Measurements from ENCODE around the gene COL5A1.

DNA sequence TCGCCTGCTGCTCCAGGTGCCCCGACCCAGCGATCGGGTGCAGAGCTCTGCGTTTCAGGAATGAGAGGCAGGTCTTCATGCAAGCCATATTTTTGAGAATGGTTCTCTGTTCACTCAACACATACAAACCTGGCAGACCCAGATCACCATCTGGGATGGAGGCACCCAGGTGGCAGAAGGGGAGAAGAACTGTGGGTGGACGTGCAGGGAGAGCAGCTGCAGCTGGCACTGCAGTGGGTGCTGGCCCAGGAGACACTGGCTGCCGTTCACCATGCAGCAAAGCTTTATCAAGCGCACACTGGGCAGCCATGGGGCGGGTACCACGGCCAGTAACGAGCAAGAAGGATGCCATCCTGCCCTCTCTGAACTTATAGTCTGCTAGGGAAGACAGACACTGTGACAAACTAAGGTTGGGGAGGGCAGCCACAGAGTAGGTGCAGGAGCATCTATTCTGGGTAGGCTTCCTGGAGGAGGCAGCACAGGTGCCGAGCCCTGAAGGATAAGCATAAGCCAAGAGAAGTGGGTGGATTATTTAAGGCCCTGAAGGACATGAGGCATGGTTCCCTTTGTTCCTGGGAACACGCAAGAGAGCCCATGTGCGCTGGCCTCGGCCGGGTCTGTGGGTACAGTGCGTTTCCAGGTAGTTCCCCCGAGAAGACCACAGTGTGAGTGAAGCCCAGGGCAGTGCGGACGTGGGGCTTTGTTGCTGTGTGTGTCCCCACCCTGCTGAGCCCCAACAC, 192.8 kb downstream of the COL5A1 start:
- TF ChIP-seq, protein P1, sequence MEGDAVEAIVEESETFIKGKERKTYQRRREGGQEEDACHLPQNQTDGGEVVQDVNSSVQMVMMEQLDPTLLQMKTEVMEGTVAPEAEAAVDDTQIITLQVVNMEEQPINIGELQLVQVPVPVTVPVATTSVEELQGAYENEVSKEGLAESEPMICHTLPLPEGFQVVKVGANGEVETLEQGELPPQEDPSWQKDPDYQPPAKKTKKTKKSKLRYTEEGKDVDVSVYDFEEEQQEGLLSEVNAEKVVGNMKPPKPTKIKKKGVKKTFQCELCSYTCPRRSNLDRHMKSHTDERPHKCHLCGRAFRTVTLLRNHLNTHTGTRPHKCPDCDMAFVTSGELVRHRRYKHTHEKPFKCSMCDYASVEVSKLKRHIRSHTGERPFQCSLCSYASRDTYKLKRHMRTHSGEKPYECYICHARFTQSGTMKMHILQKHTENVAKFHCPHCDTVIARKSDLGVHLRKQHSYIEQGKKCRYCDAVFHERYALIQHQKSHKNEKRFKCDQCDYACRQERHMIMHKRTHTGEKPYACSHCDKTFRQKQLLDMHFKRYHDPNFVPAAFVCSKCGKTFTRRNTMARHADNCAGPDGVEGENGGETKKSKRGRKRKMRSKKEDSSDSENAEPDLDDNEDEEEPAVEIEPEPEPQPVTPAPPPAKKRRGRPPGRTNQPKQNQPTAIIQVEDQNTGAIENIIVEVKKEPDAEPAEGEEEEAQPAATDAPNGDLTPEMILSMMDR (IDR thresholded peaks at IDR 0.05): no peak
- TF ChIP-seq EZH2phosphoT487 (IDR thresholded peaks at IDR 0.05): no peak
- TF ChIP-seq EZH2 (IDR thresholded peaks at IDR 0.05): no peak
